Measurements from ENCODE around the gene IFNA21. TPM values are rescaled to one million over a fixed set of nuclear protein-coding genes. Genes with fewer than 3 reads are reported as not detected.

Gene IFNA21
- total RNA-seq = not detected

GRCh38 chr9:21166560-21166959, at the start of gene IFNA21:
TSS of gene IFNA21 (minus strand) at chr9:21166660. CDS start at chr9:21166612, 48 bp downstream.

GRCh38 chr9:21207043-21207442, 40.6 kb upstream of the IFNA21 start, which contains the start of gene IFNA10:
TSS of gene IFNA10 (minus strand) at chr9:21207143. CDS start at chr9:21207097, 46 bp downstream.

GRCh38 chr9:21202105-21202504, 35.6 kb upstream of the IFNA21 start, which contains the start of gene IFNA7:
TSS of gene IFNA7 (minus strand) at chr9:21202205. CDS start at chr9:21202165, 40 bp downstream.

GRCh38 chr9:21187487-21187886, 21.0 kb upstream of the IFNA21 start, which contains the start of gene IFNA4:
TSS of gene IFNA4 (minus strand) at chr9:21187587. CDS start at chr9:21187531, 56 bp downstream.

GRCh38 chr9:21141427-21141882, 25.0 kb downstream of the IFNA21 start, which contains the start of gene IFNW1:
TSS of gene IFNW1 (minus strand) at chr9:21141832. CDS start at chr9:21141570, 262 bp downstream.

Small RNAs within 50 kb of the gene (small RNA-seq; reads per million reads assigned to genes)
- gene RF00019 (ENCODE audit: low replicate concordance) = not detected

Other genes with a start within 250 kb of the IFNA21 start
- gene HACD4, start 135.0 kb downstream of the IFNA21 start, total RNA-seq = 2.6 TPM
- not detected for gene IFNB1, start 88.7 kb downstream of the IFNA21 start, total RNA-seq
- not detected for gene IFNW1, start 24.8 kb downstream of the IFNA21 start, total RNA-seq
- gene IFNA4, start 20.9 kb upstream of the IFNA21 start, total RNA-seq = not detected
- not detected for gene IFNA7, start 35.5 kb upstream of the IFNA21 start, total RNA-seq
- gene IFNA10, start 40.5 kb upstream of the IFNA21 start, total RNA-seq = not detected
- not detected for gene IFNA16, start 50.7 kb upstream of the IFNA21 start, total RNA-seq
- not detected for gene IFNA17, start 61.6 kb upstream of the IFNA21 start, total RNA-seq
- not detected for gene IFNA14, start 73.3 kb upstream of the IFNA21 start, total RNA-seq
- gene IFNA5, start 138.7 kb upstream of the IFNA21 start, total RNA-seq = not detected
- gene KLHL9, start 168.7 kb upstream of the IFNA21 start, total RNA-seq = 36.2 TPM
- gene IFNA6, start 184.2 kb upstream of the IFNA21 start, total RNA-seq = not detected
- gene IFNA13, start 201.4 kb upstream of the IFNA21 start, total RNA-seq = not detected
- gene IFNA2, start 218.7 kb upstream of the IFNA21 start, total RNA-seq = not detected
- gene IFNA8, start 242.5 kb upstream of the IFNA21 start, total RNA-seq = not detected